ENCODE data around the gene PIGH.

PIGH gene

GRCh38 chr14:67562025-67562775 lies 37.9 kb downstream of the PIGH start:
- no peak for DNase-seq (ENCODE audit: low read depth)
- H3K4me3 ChIP-seq (ENCODE audit: low read depth, low read length): no peak overlapping the region
- no peak for TF ChIP-seq CTCF (IDR thresholded peaks at IDR 0.05; ENCODE audit: low read depth, low read length, missing control alignments)

- no peak for TF ChIP-seq CTCF (IDR thresholded peaks at IDR 0.05; ENCODE audit: low read depth, low read length, missing control alignments)
- no peak overlapping the region for H3K4me3 ChIP-seq (ENCODE audit: low read depth, low read length)
- DNase-seq (ENCODE audit: low read depth): no peak
Measured at GRCh38 chr14:67559639-67560038, 40.4 kb downstream of the PIGH start.

- no peak for TF ChIP-seq CTCF (IDR thresholded peaks at IDR 0.05; ENCODE audit: low read depth, low read length, missing control alignments)
- no peak for DNase-seq (ENCODE audit: low read depth)
Measured at GRCh38 chr14:67557656-67558055, 42.4 kb downstream of the PIGH start.

GRCh38 chr14:67557118-67557517 lies 43.0 kb downstream of the PIGH start:
- no peak for TF ChIP-seq CTCF (IDR thresholded peaks at IDR 0.05; ENCODE audit: low read depth, low read length, missing control alignments)
- no peak overlapping the region for H3K4me3 ChIP-seq (ENCODE audit: low read depth, low read length)
- DNase-seq (ENCODE audit: low read depth): no peak

More at GRCh38 chr14:67557656-67558055, 42.4 kb downstream of the PIGH start:
- no peak overlapping the region for H3K4me3 ChIP-seq (ENCODE audit: low read depth, low read length)

GRCh38 chr14:67556671-67557070 lies 43.4 kb downstream of the PIGH start:
- no peak overlapping the region for H3K4me3 ChIP-seq (ENCODE audit: low read depth, low read length)
- no peak for DNase-seq (ENCODE audit: low read depth)
- TF ChIP-seq CTCF (IDR thresholded peaks at IDR 0.05; ENCODE audit: low read depth, low read length, missing control alignments): no peak

GRCh38 chr14:67555518-67556090 lies 44.5 kb downstream of the PIGH start:
- no peak for DNase-seq (ENCODE audit: low read depth)
- no peak for TF ChIP-seq CTCF (IDR thresholded peaks at IDR 0.05; ENCODE audit: low read depth, low read length, missing control alignments)
- no peak overlapping the region for H3K4me3 ChIP-seq (ENCODE audit: low read depth, low read length)

GRCh38 chr14:67554341-67554740 lies 45.7 kb downstream of the PIGH start:
- no peak overlapping the region for H3K4me3 ChIP-seq (ENCODE audit: low read depth, low read length)
- TF ChIP-seq CTCF (IDR thresholded peaks at IDR 0.05; ENCODE audit: low read depth, low read length, missing control alignments): no peak
- no peak for DNase-seq (ENCODE audit: low read depth)
